ENCODE measurements around the gene USP37. TPM values are rescaled to one million over a fixed set of nuclear protein-coding genes. Genes with fewer than 3 reads are reported as not detected.

USP37 gene
- total and polyA plus RNA-seq, 2 of the 13 experiments (the other 11 are each of a cell fraction or from before 2014, with no cell fraction given), result 6.5 to 30.6 TPM

GRCh38 chr2:218434456-218434855, 133.7 kb downstream of the USP37 start:
- Histone ChIP-seq H2AFZ (ENCODE audit: low read length) (no peak overlapping the region), H3K4me3 (replicated peaks in 1 of 3; ENCODE audit: insufficient read depth in 1 of 3, low read depth in 2 of 3, low read length in 3 of 3) (no peak overlapping the region), H3K79me2 (ENCODE audit: insufficient read depth, low read length) (no peaks in the 10 kb centered on the region), H3K36me3 (replicated peaks in 1 of 2; ENCODE audit: control insufficient read depth in 1 of 2, insufficient read depth in 2 of 2, low read length in 2 of 2) (peaks cover 50 to 82% of the 10 kb centered on the region in 2 experiments), H3K4me1 (ENCODE audit: insufficient read depth, low read length) (peaks cover 19% of the 10 kb centered on the region), H3K27me3 (ENCODE audit: control insufficient read depth in 1 of 2, insufficient read depth in 2 of 2, low read length in 2 of 2) (no peaks in the 10 kb centered on the region), H4K20me1 (ENCODE audit: insufficient read depth, low read length) (no peaks in the 10 kb centered on the region), H3K27ac (ENCODE audit: extremely low read length, insufficient read depth, low read length) (no peak overlapping the region), H3K9ac (ENCODE audit: insufficient read depth, low read depth, low read length) (no peak overlapping the region), H3K9me3 (ENCODE audit: low read length) (no peaks in the 10 kb centered on the region), H3K4me2 (ENCODE audit: low read depth, low read length) (no peak overlapping the region)
- WGBS (ENCODE audit: low lambda C conversion rate), result 99% methylated on average over 9 of the region's 9 CpGs
- TF ChIP-seq AGO2 (optimal IDR thresholded peaks at IDR 0.05; ENCODE audit: low read depth, low read length), result peak; percentile 68
- no peak for TF ChIP-seq ZNF562 (CRISPR knock-in tag; IDR thresholded peaks at IDR 0.05; ENCODE audit: borderline replicate concordance)
- TF ChIP-seq, protein P1, sequence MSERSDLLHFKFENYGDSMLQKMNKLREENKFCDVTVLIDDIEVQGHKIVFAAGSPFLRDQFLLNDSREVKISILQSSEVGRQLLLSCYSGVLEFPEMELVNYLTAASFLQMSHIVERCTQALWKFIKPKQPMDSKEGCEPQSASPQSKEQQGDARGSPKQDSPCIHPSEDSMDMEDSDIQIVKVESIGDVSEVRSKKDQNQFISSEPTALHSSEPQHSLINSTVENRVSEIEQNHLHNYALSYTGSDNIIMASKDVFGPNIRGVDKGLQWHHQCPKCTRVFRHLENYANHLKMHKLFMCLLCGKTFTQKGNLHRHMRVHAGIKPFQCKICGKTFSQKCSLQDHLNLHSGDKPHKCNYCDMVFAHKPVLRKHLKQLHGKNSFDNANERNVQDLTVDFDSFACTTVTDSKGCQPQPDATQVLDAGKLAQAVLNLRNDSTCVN (CRISPR knock-in tag; IDR thresholded peaks at IDR 0.05; ENCODE audit: borderline replicate concordance), result no peak
- TF ChIP-seq POLR2G (IDR thresholded peaks at IDR 0.05; ENCODE audit: low read depth, low read length), result 0 out of 2 replicates have a peak, but pooled peaks have one; percentile 32
- 0 out of 4 replicates have a peak, but pooled peaks of 1 of the 2 experiments have one; percentile 6 for TF ChIP-seq POLR2A (IDR thresholded peaks at IDR 0.05; ENCODE audit: insufficient read depth in 1 of 2, low read depth in 2 of 2, low read length in 2 of 2)
- TF ChIP-seq ZNF17 (CRISPR knock-in tag; IDR thresholded peaks at IDR 0.05), result no peak
- no peak for TF ChIP-seq KDM2A (CRISPR knock-in tag; IDR thresholded peaks at IDR 0.05; ENCODE audit: borderline replicate concordance, low read depth)
- no peak for TF ChIP-seq GFI1 (CRISPR knock-in tag; IDR thresholded peaks at IDR 0.05; ENCODE audit: borderline replicate concordance)
- no peak for TF ChIP-seq ZFP62 (CRISPR knock-in tag; IDR thresholded peaks at IDR 0.05)
- peak; percentile 44 for TF ChIP-seq ZNF883 (CRISPR knock-in tag; IDR thresholded peaks at IDR 0.05; ENCODE audit: not compliant biosample characterization)
- ChIA-PET POLR2A (interaction anchor here (0.7 to 6.3 kb wide), 3 partner anchors 10 to 145 kb away, joined by 3 to 59 read pairs (median 11); partner anchors contain the start of gene VIL1), CTCF (ENCODE audit: low intra/inter-chr PET ratio, low total read pairs) (no interaction called here)
- FAIRE-seq (no peak), ATAC-seq (no peak; the same call in 2 of the 3 replicates), DNase-seq (ENCODE audit: low spot score) (no peak)
- in situ Hi-C loops (cut with HindIII; ENCODE audit: extremely low pct_ligation_motif_present, low pct_unique_long_range_greater_than_20kb) (no loop called here), intact Hi-C loops (cut with micrococcal nuclease; ENCODE audit: unreplicated experiment) (no loop called here)
- BruUV-seq (replicated peaks), result no TSS peak

All from HepG2 (cell line).